ENCODE measurements around the gene RIPOR3.
"Not testable (repeated sequence)": the region's sequence is repeated elsewhere in the genome, so short reads cannot be mapped to it uniquely, and the experiment has no call there.

RIPOR3 gene

GRCh38 chr20:50699688-50700087 is 8.3 kb upstream of the RIPOR3 start:
- Mint-ChIP-seq H3K9me3 (ENCODE audit: low read depth) (no peaks in the 10 kb centered on the region), H3K4me3 (no peak overlapping the region), H3K27ac (no peak overlapping the region), H3K4me1 (ENCODE audit: low read depth) (no peaks in the 10 kb centered on the region), H3K36me3 (no peaks in the 10 kb centered on the region), H3K27me3 (peaks cover 4% of the 10 kb centered on the region)

- not testable (repeated sequence) for H3K4me3 Mint-ChIP-seq; H3K4me1 Mint-ChIP-seq (ENCODE audit: low read depth); H3K36me3 Mint-ChIP-seq; H3K9me3 Mint-ChIP-seq (ENCODE audit: low read depth); H3K27me3 Mint-ChIP-seq; H3K27ac Mint-ChIP-seq
Observed at GRCh38 chr20:50698255-50698654, 6.9 kb upstream of the RIPOR3 start.

- no peaks in the 10 kb centered on the region for H3K9me3 Mint-ChIP-seq (ENCODE audit: low read depth)
- H3K27me3 Mint-ChIP-seq: peaks cover 19% of the 10 kb centered on the region
- H3K4me1 Mint-ChIP-seq (ENCODE audit: low read depth): peaks cover 16% of the 10 kb centered on the region
- H3K4me3 Mint-ChIP-seq: no peak overlapping the region
- H3K36me3 Mint-ChIP-seq: no peaks in the 10 kb centered on the region
- H3K27ac Mint-ChIP-seq: no peak overlapping the region
Observed at GRCh38 chr20:50695135-50695872, 4.0 kb upstream of the RIPOR3 start.

GRCh38 chr20:50694379-50695134 is 3.2 kb upstream of the RIPOR3 start:
- Mint-ChIP-seq H3K27ac (no peak overlapping the region), H3K4me1 (ENCODE audit: low read depth) (peaks cover 21% of the 10 kb centered on the region), H3K9me3 (ENCODE audit: low read depth) (no peaks in the 10 kb centered on the region), H3K36me3 (no peaks in the 10 kb centered on the region), H3K27me3 (peaks cover 24% of the 10 kb centered on the region), H3K4me3 (no peak overlapping the region)

- no peak overlapping the region for H3K27ac Mint-ChIP-seq
- H3K36me3 Mint-ChIP-seq: no peaks in the 10 kb centered on the region
- H3K27me3 Mint-ChIP-seq: peaks cover 26% of the 10 kb centered on the region
- peaks cover 21% of the 10 kb centered on the region for H3K4me1 Mint-ChIP-seq (ENCODE audit: low read depth)
- H3K4me3 Mint-ChIP-seq: no peak overlapping the region
- no peaks in the 10 kb centered on the region for H3K9me3 Mint-ChIP-seq (ENCODE audit: low read depth)
Observed at GRCh38 chr20:50693001-50693400, 1.7 kb upstream of the RIPOR3 start.

- Mint-ChIP-seq H3K27me3 (peaks cover 26% of the 10 kb centered on the region), H3K4me3 (no peak overlapping the region), H3K9me3 (ENCODE audit: low read depth) (no peaks in the 10 kb centered on the region), H3K4me1 (ENCODE audit: low read depth) (peaks cover 21% of the 10 kb centered on the region), H3K36me3 (no peaks in the 10 kb centered on the region), H3K27ac (no peak overlapping the region)
Observed at GRCh38 chr20:50692552-50692933, 1.2 kb upstream of the RIPOR3 start.

- H3K27ac Mint-ChIP-seq: no peak overlapping the region
- H3K36me3 Mint-ChIP-seq: no peaks in the 10 kb centered on the region
- no peaks in the 10 kb centered on the region for H3K9me3 Mint-ChIP-seq (ENCODE audit: low read depth)
- H3K4me3 Mint-ChIP-seq: peak overlapping the region; percentile 52
- H3K27me3 Mint-ChIP-seq: peaks cover 26% of the 10 kb centered on the region
- peaks cover 21% of the 10 kb centered on the region for H3K4me1 Mint-ChIP-seq (ENCODE audit: low read depth)
Observed at GRCh38 chr20:50691573-50692551, 520 bp upstream of the RIPOR3 start.

- Mint-ChIP-seq H3K4me1 (ENCODE audit: low read depth) (peaks cover 21% of the 10 kb centered on the region), H3K9me3 (ENCODE audit: low read depth) (no peaks in the 10 kb centered on the region), H3K4me3 (no peak overlapping the region), H3K27me3 (peaks cover 26% of the 10 kb centered on the region), H3K27ac (no peak overlapping the region), H3K36me3 (no peaks in the 10 kb centered on the region)
Observed at GRCh38 chr20:50689864-50690649, 1.3 kb downstream of the RIPOR3 start.

GRCh38 chr20:50688256-50688975 is 2.9 kb downstream of the RIPOR3 start:
- H3K27me3 Mint-ChIP-seq: peaks cover 26% of the 10 kb centered on the region
- no peak overlapping the region for H3K27ac Mint-ChIP-seq
- H3K4me1 Mint-ChIP-seq (ENCODE audit: low read depth): peaks cover 21% of the 10 kb centered on the region
- H3K9me3 Mint-ChIP-seq (ENCODE audit: low read depth): no peaks in the 10 kb centered on the region
- no peak overlapping the region for H3K4me3 Mint-ChIP-seq
- H3K36me3 Mint-ChIP-seq: no peaks in the 10 kb centered on the region

GRCh38 chr20:50686821-50687220 is 4.5 kb downstream of the RIPOR3 start:
- Mint-ChIP-seq H3K36me3 (no peaks in the 10 kb centered on the region), H3K27me3 (peaks cover 18% of the 10 kb centered on the region), H3K9me3 (ENCODE audit: low read depth) (no peaks in the 10 kb centered on the region), H3K27ac (no peak overlapping the region), H3K4me1 (ENCODE audit: low read depth) (peaks cover 15% of the 10 kb centered on the region), H3K4me3 (no peak overlapping the region)

GRCh38 chr20:50683570-50683969 is 7.8 kb downstream of the RIPOR3 start:
- H3K4me3 Mint-ChIP-seq: no peak overlapping the region
- H3K27me3 Mint-ChIP-seq: no peaks in the 10 kb centered on the region
- no peaks in the 10 kb centered on the region for H3K4me1 Mint-ChIP-seq (ENCODE audit: low read depth)
- no peaks in the 10 kb centered on the region for H3K9me3 Mint-ChIP-seq (ENCODE audit: low read depth)
- H3K36me3 Mint-ChIP-seq: no peaks in the 10 kb centered on the region
- H3K27ac Mint-ChIP-seq: no peak overlapping the region

- no peak overlapping the region for H3K4me3 Mint-ChIP-seq
- H3K4me1 Mint-ChIP-seq (ENCODE audit: low read depth): no peaks in the 10 kb centered on the region
- no peaks in the 10 kb centered on the region for H3K27me3 Mint-ChIP-seq
- H3K27ac Mint-ChIP-seq: no peak overlapping the region
- H3K9me3 Mint-ChIP-seq (ENCODE audit: low read depth): no peaks in the 10 kb centered on the region
- H3K36me3 Mint-ChIP-seq: no peaks in the 10 kb centered on the region
Observed at GRCh38 chr20:50682947-50683530, 8.3 kb downstream of the RIPOR3 start.

- Mint-ChIP-seq H3K4me1 (ENCODE audit: low read depth) (no peaks in the 10 kb centered on the region), H3K4me3 (no peak overlapping the region), H3K27ac (no peak overlapping the region), H3K36me3 (no peaks in the 10 kb centered on the region), H3K27me3 (no peaks in the 10 kb centered on the region), H3K9me3 (ENCODE audit: low read depth) (no peaks in the 10 kb centered on the region)
Observed at GRCh38 chr20:50682065-50682464, 9.3 kb downstream of the RIPOR3 start.
